Left cardiac atrium (tissue), 4 donors: ENCODE results near the gene TMED5. TPM values are rescaled to one million over a fixed set of nuclear protein-coding genes. Genes with fewer than 3 reads are reported as not detected.
"Not testable (repeated sequence)": the region's sequence is repeated elsewhere in the genome, so short reads cannot be mapped to it uniquely, and the experiment has no call there.

ENCODE experiments used
- ATAC-seq, 2 donors: fragments of 200-7000 bp; cut with Tn5 transposase; one replicate each; pipeline ENCODE4 v1.9.1; 2020; ENCODE audit warnings: mild to moderate bottlenecking in 2 of 2, moderate library complexity in 2 of 2
- DNase-seq: peaks from one replicate; pipeline ENCODE4 v3.0.0-alpha.2; 2020
- intact Hi-C, 2 donors: fragments of 100-400 bp; cut with DNase I; formaldehyde crosslinking; loops; one replicate each; pipeline versions ENCODE4 v1.14.1 to v1.15.1; 2022 to 2023
- long read RNA-seq: library from polyadenylated mRNA; unstranded; transcript quantifications from one replicate; pipeline ENCODE4 v2.0.0, GENCODE V29; 2021
- total RNA-seq, 2 donors: library from RNA; stranded (reverse); fragmentation: NEBNext Ultra II Directional; extraction: Animal tissue kit (Norgen Biotek cat#: 25700); gene quantifications; one replicate each; pipeline ENCODE4 v1.2.1, GENCODE V29; 2021
- donor health status: DM: no; HTN: yes; CAD: no.
- donor health status: DM: no; HTN: yes; CAD: no; lungs with severe emphysema.
- donor health status: DM: yes; HTN: yes; CAD: no.
- donor health status: Dilated cardiomyopathy.

The TMED5 gene
- 10 to 100 TPM; 54.5 to 81.9 TPM for total RNA-seq
- long read RNA-seq, full-length matches to known transcripts: 146 of 152 reads
- long read RNA-seq, partial matches to known transcripts: 1 of 152 reads
- long read RNA-seq, other reads (novel, unspliced or antisense): 5 of 152 reads

- peak; percentile 98 for DNase-seq
Observed at GRCh38 chr1:93179886-93180722, at the start of gene TMED5. TSS of gene TMED5 (minus strand) at chr1:93180413. CDS start at chr1:93180242, 171 bp downstream.

GRCh38 chr1:93223023-93223675 lies 42.9 kb upstream of the TMED5 start:
- intact Hi-C loops: no loop called here
- no peak for DNase-seq
- ATAC-seq: no peak

More at GRCh38 chr1:93179886-93180722, at the start of gene TMED5:
- peak; percentile 98 to 99 for ATAC-seq
- intact Hi-C loops: loop anchor here in 1 of 2 donors (10.0 kb wide), 1 partner anchor 95 kb away; no protein-coding TSS in a partner anchor

GRCh38 chr1:93221913-93222312 lies 41.7 kb upstream of the TMED5 start:
- no peak for ATAC-seq
- DNase-seq: no peak
- intact Hi-C loops: no loop called here

GRCh38 chr1:93220716-93221115 lies 40.5 kb upstream of the TMED5 start:
- intact Hi-C loops, DNase-seq: not testable (repeated sequence)

GRCh38 chr1:93219443-93219842 lies 39.2 kb upstream of the TMED5 start:
- ATAC-seq (no peak), DNase-seq (no peak)
- intact Hi-C loops: no loop called here

More at GRCh38 chr1:93220716-93221115, 40.5 kb upstream of the TMED5 start:
- ATAC-seq: not testable (repeated sequence)

- DNase-seq (no peak), ATAC-seq (no peak)
- intact Hi-C loops: no loop called here
Observed at GRCh38 chr1:93215322-93215721, 35.1 kb upstream of the TMED5 start.

- intact Hi-C loops: no loop called here
- DNase-seq (no peak), ATAC-seq (no peak)
Observed at GRCh38 chr1:93207211-93207610, 27.0 kb upstream of the TMED5 start.

GRCh38 chr1:93206567-93206954 lies 26.3 kb upstream of the TMED5 start:
- ATAC-seq: no peak
- intact Hi-C loops: no loop called here
- DNase-seq: no peak

GRCh38 chr1:93205892-93206566 lies 25.8 kb upstream of the TMED5 start:
- intact Hi-C loops: no loop called here
- ATAC-seq: no peak
- no peak for DNase-seq

- ATAC-seq: no peak
- intact Hi-C loops: no loop called here
- DNase-seq: no peak
Observed at GRCh38 chr1:93200714-93201113, 20.5 kb upstream of the TMED5 start.

GRCh38 chr1:93200086-93200620 lies 19.9 kb upstream of the TMED5 start:
- intact Hi-C loops: no loop called here
- DNase-seq (no peak), ATAC-seq (no peak)

- ATAC-seq (no peak), DNase-seq (no peak)
- intact Hi-C loops: no loop called here
Observed at GRCh38 chr1:93199150-93199549, 18.9 kb upstream of the TMED5 start.

GRCh38 chr1:93196591-93196990 lies 16.4 kb upstream of the TMED5 start:
- no peak for ATAC-seq
- no peak for DNase-seq
- intact Hi-C loops: no loop called here

- no peak for ATAC-seq
Observed at GRCh38 chr1:93194231-93194990, 14.2 kb upstream of the TMED5 start.

GRCh38 chr1:93190432-93190831 lies 10.2 kb upstream of the TMED5 start:
- DNase-seq (no peak), ATAC-seq (no peak)
- intact Hi-C loops: no loop called here

More at GRCh38 chr1:93194231-93194990, 14.2 kb upstream of the TMED5 start:
- intact Hi-C loops: no loop called here
- DNase-seq: no peak

- intact Hi-C loops: no loop called here
- ATAC-seq: no peak
- DNase-seq: no peak
Observed at GRCh38 chr1:93186667-93187066, 6.5 kb upstream of the TMED5 start.

- no peak for ATAC-seq
- no peak for DNase-seq
- intact Hi-C loops: no loop called here
Observed at GRCh38 chr1:93180723-93181613, 755 bp upstream of the TMED5 start, which contains the start of gene CCDC18. TSS of gene CCDC18 (plus strand) at chr1:93180724. CDS start at chr1:93183362, 2,638 bp downstream.
